ENCODE results near the gene DPEP3.

- no peak for TF ChIP-seq POLR2A (IDR thresholded peaks at IDR 0.05)
- TF ChIP-seq, protein P1, sequence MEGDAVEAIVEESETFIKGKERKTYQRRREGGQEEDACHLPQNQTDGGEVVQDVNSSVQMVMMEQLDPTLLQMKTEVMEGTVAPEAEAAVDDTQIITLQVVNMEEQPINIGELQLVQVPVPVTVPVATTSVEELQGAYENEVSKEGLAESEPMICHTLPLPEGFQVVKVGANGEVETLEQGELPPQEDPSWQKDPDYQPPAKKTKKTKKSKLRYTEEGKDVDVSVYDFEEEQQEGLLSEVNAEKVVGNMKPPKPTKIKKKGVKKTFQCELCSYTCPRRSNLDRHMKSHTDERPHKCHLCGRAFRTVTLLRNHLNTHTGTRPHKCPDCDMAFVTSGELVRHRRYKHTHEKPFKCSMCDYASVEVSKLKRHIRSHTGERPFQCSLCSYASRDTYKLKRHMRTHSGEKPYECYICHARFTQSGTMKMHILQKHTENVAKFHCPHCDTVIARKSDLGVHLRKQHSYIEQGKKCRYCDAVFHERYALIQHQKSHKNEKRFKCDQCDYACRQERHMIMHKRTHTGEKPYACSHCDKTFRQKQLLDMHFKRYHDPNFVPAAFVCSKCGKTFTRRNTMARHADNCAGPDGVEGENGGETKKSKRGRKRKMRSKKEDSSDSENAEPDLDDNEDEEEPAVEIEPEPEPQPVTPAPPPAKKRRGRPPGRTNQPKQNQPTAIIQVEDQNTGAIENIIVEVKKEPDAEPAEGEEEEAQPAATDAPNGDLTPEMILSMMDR (IDR thresholded peaks at IDR 0.05), result no peak
These were observed 45.2 kb downstream of the DPEP3 start for GRCh38 chr16:67935101-67935401.
